Measurements from ENCODE around the gene BARX2.
"Not testable (repeated sequence)": the region's sequence is repeated elsewhere in the genome, so short reads cannot be mapped to it uniquely, and the experiment has no call there.

BARX2 gene, protein sequence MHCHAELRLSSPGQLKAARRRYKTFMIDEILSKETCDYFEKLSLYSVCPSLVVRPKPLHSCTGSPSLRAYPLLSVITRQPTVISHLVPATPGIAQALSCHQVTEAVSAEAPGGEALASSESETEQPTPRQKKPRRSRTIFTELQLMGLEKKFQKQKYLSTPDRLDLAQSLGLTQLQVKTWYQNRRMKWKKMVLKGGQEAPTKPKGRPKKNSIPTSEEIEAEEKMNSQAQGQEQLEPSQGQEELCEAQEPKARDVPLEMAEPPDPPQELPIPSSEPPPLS

DNA sequence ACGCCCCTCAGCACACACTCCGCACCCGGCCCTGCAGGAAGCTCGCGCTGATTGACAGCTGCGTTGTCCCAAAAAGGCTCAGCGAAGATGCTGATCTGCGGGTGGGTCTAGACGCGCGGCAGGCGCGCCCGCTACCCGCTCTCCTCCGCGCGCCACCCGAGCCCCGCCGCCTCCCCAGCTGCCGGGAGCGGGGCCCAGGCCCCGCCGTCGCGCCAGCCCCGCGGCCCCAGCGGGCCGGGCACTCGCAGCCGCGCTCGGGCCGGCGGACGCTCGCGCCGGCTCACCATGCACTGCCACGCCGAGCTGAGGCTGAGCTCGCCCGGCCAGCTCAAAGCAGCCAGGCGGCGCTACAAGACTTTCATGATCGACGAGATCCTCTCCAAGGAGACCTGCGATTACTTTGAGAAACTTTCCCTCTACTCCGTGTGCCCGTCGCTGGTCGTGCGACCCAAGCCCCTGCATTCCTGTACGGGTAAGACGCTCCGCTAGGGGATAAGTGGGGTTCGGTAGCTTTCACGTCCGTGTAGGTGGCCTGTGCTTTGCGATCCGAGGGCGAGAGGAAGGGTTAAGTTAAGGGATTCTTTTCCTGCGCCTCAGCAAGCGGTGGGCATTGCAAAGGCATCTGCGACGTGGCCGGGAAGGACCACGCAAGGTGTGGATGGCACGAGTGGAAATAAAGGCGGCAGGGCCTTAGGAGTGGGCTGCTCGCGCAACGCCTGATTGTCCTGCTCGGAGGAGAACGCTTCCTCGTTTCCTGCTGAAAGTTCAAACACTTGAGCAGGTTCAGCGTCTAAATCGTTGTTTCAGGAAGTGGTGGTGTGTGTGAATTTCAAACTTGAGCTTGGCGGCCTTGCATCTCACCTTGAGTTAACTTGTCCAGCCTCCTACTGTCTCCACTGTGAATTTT, at the start of gene BARX2:
TSS of gene BARX2 (plus strand) at position 98 of the 907 bp plus-strand sequence. CDS start at position 286, 188 bp downstream.
- no peak within 1 kb of the TSS for H3K4me2 ChIP-seq (ENCODE audit: low read depth, low read length, poor library complexity, severe bottlenecking)
- H3K27ac ChIP-seq (ENCODE audit: low read depth, low read length) = no peak within 1 kb of the TSS
- no peaks in the 10 kb centered on the region for H3K36me3 ChIP-seq (ENCODE audit: low read length)
- H3K79me2 ChIP-seq (ENCODE audit: insufficient read depth, low read length) = no peaks in the 10 kb centered on the region
- no peaks in the 10 kb centered on the region for H3K27me3 ChIP-seq (ENCODE audit: low read length)
- no peaks in the 10 kb centered on the region for H3K9me3 ChIP-seq (ENCODE audit: insufficient read depth, low read length)
- no peak for TF ChIP-seq EZH2phosphoT487 (conservative IDR thresholded peaks at IDR 0.05; ENCODE audit: low read length)
- TF ChIP-seq, protein P1, sequence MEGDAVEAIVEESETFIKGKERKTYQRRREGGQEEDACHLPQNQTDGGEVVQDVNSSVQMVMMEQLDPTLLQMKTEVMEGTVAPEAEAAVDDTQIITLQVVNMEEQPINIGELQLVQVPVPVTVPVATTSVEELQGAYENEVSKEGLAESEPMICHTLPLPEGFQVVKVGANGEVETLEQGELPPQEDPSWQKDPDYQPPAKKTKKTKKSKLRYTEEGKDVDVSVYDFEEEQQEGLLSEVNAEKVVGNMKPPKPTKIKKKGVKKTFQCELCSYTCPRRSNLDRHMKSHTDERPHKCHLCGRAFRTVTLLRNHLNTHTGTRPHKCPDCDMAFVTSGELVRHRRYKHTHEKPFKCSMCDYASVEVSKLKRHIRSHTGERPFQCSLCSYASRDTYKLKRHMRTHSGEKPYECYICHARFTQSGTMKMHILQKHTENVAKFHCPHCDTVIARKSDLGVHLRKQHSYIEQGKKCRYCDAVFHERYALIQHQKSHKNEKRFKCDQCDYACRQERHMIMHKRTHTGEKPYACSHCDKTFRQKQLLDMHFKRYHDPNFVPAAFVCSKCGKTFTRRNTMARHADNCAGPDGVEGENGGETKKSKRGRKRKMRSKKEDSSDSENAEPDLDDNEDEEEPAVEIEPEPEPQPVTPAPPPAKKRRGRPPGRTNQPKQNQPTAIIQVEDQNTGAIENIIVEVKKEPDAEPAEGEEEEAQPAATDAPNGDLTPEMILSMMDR (IDR thresholded peaks at IDR 0.05; ENCODE audit: insufficient read depth, low read length, poor library complexity, severe bottlenecking) = no peak
- H3F3A ChIP-seq (ENCODE audit: insufficient read depth) = no peaks in the 10 kb centered on the region
- H2AFZ ChIP-seq (ENCODE audit: low read depth, low read length, severe bottlenecking) = no peak within 1 kb of the TSS
- no peak within 1 kb of the TSS for H3K4me3 ChIP-seq (ENCODE audit: insufficient read depth, low read length, poor library complexity, severe bottlenecking)
- H3K9me2 ChIP-seq (replicated peaks; ENCODE audit: insufficient read depth, low read length) = no peaks in the 10 kb centered on the region
- H4K20me1 ChIP-seq (ENCODE audit: low read depth, low read length) = no peaks in the 10 kb centered on the region
- H3K9ac ChIP-seq (ENCODE audit: low read length) = no peak within 1 kb of the TSS

DNA sequence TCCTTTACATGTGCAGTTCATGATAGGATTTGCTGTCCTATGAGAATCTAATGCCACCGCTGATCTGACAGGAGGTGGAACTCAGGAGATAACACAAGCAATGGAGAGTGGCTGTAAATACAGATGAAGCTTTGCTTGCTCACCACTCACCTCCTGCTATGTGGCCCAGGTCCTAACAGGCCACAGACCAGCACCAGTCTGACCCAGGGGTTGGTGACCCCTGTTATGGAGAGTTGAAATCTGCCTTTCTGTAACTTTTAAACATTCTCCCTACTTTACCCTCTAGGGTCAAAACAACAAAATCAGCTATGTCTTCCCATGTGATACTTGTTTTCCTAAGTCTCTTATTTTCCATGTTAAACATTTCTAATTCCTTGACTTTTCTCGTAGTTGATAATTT, 48.7 kb upstream of the BARX2 start:
- no peaks in the 10 kb centered on the region for H4K20me1 ChIP-seq (ENCODE audit: low read depth, low read length)
- H3F3A ChIP-seq (ENCODE audit: insufficient read depth) = no peaks in the 10 kb centered on the region
- H3K9me2 ChIP-seq (replicated peaks; ENCODE audit: insufficient read depth, low read length) = no peaks in the 10 kb centered on the region
- H3K27ac ChIP-seq (ENCODE audit: low read depth, low read length) = no peak overlapping the region
- no peaks in the 10 kb centered on the region for H3K9me3 ChIP-seq (ENCODE audit: insufficient read depth, low read length)
- H3K79me2 ChIP-seq (ENCODE audit: insufficient read depth, low read length) = no peaks in the 10 kb centered on the region
- no peak overlapping the region for H3K4me3 ChIP-seq (ENCODE audit: insufficient read depth, low read length, poor library complexity, severe bottlenecking)
- H3K36me3 ChIP-seq (ENCODE audit: low read length) = no peaks in the 10 kb centered on the region
- no peak overlapping the region for H2AFZ ChIP-seq (ENCODE audit: low read depth, low read length, severe bottlenecking)
- H3K9ac ChIP-seq (ENCODE audit: low read length) = no peak overlapping the region
- no peak overlapping the region for H3K4me2 ChIP-seq (ENCODE audit: low read depth, low read length, poor library complexity, severe bottlenecking)
- TF ChIP-seq, protein P1 (IDR thresholded peaks at IDR 0.05; ENCODE audit: insufficient read depth, low read length, poor library complexity, severe bottlenecking) = no peak
- TF ChIP-seq EZH2phosphoT487 (conservative IDR thresholded peaks at IDR 0.05; ENCODE audit: low read length) = no peak
- H3K27me3 ChIP-seq (ENCODE audit: low read length) = no peaks in the 10 kb centered on the region

DNA sequence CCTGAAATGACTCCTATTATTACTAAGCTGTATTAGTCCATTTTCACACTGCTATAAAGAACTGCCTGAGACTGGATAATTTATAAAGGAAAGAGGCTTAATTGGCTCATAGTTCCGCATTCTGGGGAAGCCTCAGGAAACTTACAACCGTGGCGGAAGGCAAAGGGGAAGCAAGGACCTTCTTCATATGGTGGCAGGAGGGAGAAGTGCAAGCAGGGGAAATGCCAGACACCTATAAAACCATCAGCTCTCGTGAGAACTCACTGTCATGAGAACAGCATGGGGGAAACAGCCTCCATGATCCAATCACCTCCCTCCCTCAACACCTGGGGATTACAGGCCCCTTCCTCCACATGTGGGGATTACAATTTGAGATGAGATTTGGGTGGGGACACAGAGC, 47.9 kb upstream of the BARX2 start:
- not testable (repeated sequence) for H3K4me3 ChIP-seq (ENCODE audit: insufficient read depth, low read length, poor library complexity, severe bottlenecking); H3K4me2 ChIP-seq (ENCODE audit: low read depth, low read length, poor library complexity, severe bottlenecking); H3F3A ChIP-seq (ENCODE audit: insufficient read depth); H3K9me3 ChIP-seq (ENCODE audit: insufficient read depth, low read length); H2AFZ ChIP-seq (ENCODE audit: low read depth, low read length, severe bottlenecking); H4K20me1 ChIP-seq (ENCODE audit: low read depth, low read length); H3K79me2 ChIP-seq (ENCODE audit: insufficient read depth, low read length); H3K9ac ChIP-seq (ENCODE audit: low read length); H3K36me3 ChIP-seq (ENCODE audit: low read length); H3K27me3 ChIP-seq (ENCODE audit: low read length); H3K9me2 ChIP-seq (replicated peaks; ENCODE audit: insufficient read depth, low read length); H3K27ac ChIP-seq (ENCODE audit: low read depth, low read length)

DNA sequence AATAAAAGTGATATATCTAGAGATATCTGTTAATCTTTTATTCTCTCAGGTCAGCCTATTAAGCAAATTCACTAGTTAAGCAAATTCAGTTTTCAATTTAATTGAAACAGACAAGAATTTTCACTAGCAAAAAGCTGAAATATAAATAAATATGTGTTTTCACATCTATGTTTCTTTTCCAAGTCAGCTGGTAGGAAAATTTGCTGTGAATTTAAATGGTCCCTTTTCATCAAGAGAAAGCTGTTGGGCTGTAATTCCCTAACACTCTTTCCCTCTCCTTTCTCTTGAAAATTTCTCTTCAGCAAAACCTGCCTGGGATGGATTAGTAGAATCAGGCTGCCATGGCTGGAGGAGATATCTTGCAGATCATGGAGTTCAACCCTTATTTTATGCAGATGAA, 46.9 kb upstream of the BARX2 start:
- Histone ChIP-seq H3K9me3 (ENCODE audit: insufficient read depth, low read length) (no peaks in the 10 kb centered on the region), H3K4me3 (ENCODE audit: insufficient read depth, low read length, poor library complexity, severe bottlenecking) (no peak overlapping the region), H3K9ac (ENCODE audit: low read length) (no peak overlapping the region), H3K36me3 (ENCODE audit: low read length) (no peaks in the 10 kb centered on the region), H2AFZ (ENCODE audit: low read depth, low read length, severe bottlenecking) (no peak overlapping the region), H4K20me1 (ENCODE audit: low read depth, low read length) (no peaks in the 10 kb centered on the region), H3K9me2 (replicated peaks; ENCODE audit: insufficient read depth, low read length) (no peaks in the 10 kb centered on the region), H3K79me2 (ENCODE audit: insufficient read depth, low read length) (no peaks in the 10 kb centered on the region), H3K27me3 (ENCODE audit: low read length) (no peaks in the 10 kb centered on the region), H3F3A (ENCODE audit: insufficient read depth) (no peaks in the 10 kb centered on the region), H3K4me2 (ENCODE audit: low read depth, low read length, poor library complexity, severe bottlenecking) (no peak overlapping the region), H3K27ac (ENCODE audit: low read depth, low read length) (no peak overlapping the region)
- no peak for TF ChIP-seq EZH2phosphoT487 (conservative IDR thresholded peaks at IDR 0.05; ENCODE audit: low read length)
- TF ChIP-seq, protein P1 (IDR thresholded peaks at IDR 0.05; ENCODE audit: insufficient read depth, low read length, poor library complexity, severe bottlenecking) = no peak

Data from SU-DHL-6 (cell line).